A673 (cell line): ENCODE measurements around the gene ARHGAP26.

Experiments used
- EZH2 ChIP-seq: fragments of 200-600 bp; sonication (generic); IDR thresholded peaks from 2 replicates; pipeline ENCODE4 v1.6.1; 2017; ENCODE audit warnings: borderline replicate concordance, low read depth, mild to moderate bottlenecking, mixed read lengths, antibody characterized with exemption, low read length; ENCODE audit not compliant: poor library complexity, severe bottlenecking
- TF ChIP-seq, protein P1 (sequence below): fragments of 300-800, 200-600 bp; sonication (generic); conservative IDR thresholded peaks from 2 replicates; pipeline ENCODE4 v1.5.1; 2017; ENCODE audit warnings: low read depth, mild to moderate bottlenecking, antibody characterized with exemption, low read length, moderate library complexity, mixed read lengths

DNA sequence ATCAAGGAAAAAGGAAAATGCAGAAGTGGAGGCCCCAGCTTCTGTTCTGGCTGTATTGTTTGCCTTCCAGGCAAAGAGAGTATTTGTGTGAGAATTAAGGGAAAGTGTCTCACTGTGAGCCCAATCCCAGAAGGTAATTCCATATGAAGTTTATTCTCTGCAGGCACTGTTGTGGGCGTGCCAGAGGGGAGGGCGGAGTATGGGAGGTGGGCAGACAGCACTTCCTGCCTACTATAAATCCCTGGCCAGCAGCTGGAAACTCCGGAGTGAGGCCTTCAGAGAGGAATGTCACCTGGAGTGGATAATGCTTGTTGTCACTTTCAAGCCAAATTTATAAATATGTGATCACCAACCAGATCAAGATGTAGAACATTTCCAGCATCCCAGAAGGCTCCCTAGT is 209.5 kb downstream of the ARHGAP26 start:
- TF ChIP-seq, protein P1, sequence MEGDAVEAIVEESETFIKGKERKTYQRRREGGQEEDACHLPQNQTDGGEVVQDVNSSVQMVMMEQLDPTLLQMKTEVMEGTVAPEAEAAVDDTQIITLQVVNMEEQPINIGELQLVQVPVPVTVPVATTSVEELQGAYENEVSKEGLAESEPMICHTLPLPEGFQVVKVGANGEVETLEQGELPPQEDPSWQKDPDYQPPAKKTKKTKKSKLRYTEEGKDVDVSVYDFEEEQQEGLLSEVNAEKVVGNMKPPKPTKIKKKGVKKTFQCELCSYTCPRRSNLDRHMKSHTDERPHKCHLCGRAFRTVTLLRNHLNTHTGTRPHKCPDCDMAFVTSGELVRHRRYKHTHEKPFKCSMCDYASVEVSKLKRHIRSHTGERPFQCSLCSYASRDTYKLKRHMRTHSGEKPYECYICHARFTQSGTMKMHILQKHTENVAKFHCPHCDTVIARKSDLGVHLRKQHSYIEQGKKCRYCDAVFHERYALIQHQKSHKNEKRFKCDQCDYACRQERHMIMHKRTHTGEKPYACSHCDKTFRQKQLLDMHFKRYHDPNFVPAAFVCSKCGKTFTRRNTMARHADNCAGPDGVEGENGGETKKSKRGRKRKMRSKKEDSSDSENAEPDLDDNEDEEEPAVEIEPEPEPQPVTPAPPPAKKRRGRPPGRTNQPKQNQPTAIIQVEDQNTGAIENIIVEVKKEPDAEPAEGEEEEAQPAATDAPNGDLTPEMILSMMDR: no peak
- no peak for TF ChIP-seq EZH2
